ENCODE data around the gene CTRL. TPM values are rescaled to one million over a fixed set of nuclear protein-coding genes. Genes with fewer than 3 reads are reported as not detected.

The CTRL gene
- total RNA-seq, 1 donor from 2014 or later: 3.2 TPM

- TF ChIP-seq POLR2AphosphoS5 (IDR thresholded peaks at IDR 0.05; ENCODE audit: insufficient read depth in 1 of 2, low read depth in 1 of 2) (no peak), CTCF (IDR thresholded peaks at IDR 0.05) (no peak), POLR2A (IDR thresholded peaks at IDR 0.05) (no peak)
- DNase-seq (ENCODE audit: extremely low spot score in 2 of 2): no peak
- Histone ChIP-seq H3K36me3 (no peaks in the 10 kb centered on the region), H3K4me3 (no peak overlapping the region), H3K9me3 (no peaks in the 10 kb centered on the region), H3K27me3 (no peaks in the 10 kb centered on the region), H3K4me1 (peaks cover 5% of the 10 kb centered on the region), H3K27ac (no peak overlapping the region)
- intact Hi-C loops (cut with DNase I): no loop called here
Measured at GRCh38 chr16:67902831-67903230, 28.8 kb downstream of the CTRL start.

DNA sequence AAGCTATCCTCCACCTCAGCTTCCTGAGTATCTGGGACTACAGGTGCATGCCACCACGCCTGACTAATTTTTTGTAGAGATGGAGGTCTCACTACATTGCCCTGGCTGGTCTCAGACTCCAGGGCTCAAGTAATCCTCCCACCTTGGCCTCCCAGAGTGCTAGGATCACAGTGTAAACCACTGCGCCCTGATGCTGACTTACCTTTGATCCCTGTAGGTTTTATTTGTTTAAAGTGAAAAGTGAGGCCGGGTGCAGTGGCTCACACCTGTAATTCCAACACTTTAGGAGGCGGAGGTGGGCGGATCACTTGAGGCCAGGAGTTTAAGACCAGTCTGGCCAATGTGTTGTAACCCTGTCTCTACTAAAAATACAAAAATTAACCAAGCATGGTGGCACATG, 29.9 kb downstream of the CTRL start:
- Histone ChIP-seq H3K36me3 (no peaks in the 10 kb centered on the region), H3K27me3 (no peaks in the 10 kb centered on the region), H3K4me1 (peaks cover 16% of the 10 kb centered on the region), H3K4me3 (no peak overlapping the region), H3K27ac (no peak overlapping the region), H3K9me3 (no peaks in the 10 kb centered on the region)
- intact Hi-C loops (cut with DNase I): no loop called here
- no peak for DNase-seq (ENCODE audit: extremely low spot score in 2 of 2)
- TF ChIP-seq POLR2AphosphoS5 (IDR thresholded peaks at IDR 0.05; ENCODE audit: insufficient read depth in 1 of 2, low read depth in 1 of 2) (no peak), CTCF (IDR thresholded peaks at IDR 0.05) (no peak), POLR2A (IDR thresholded peaks at IDR 0.05) (no peak)

- DNase-seq (ENCODE audit: extremely low spot score in 2 of 2): no peak
- H3K27ac ChIP-seq: no peak overlapping the region
- no peaks in the 10 kb centered on the region for H3K9me3 ChIP-seq
- intact Hi-C loops (cut with DNase I): no loop called here
- no peak overlapping the region for H3K4me3 ChIP-seq
- no peak for TF ChIP-seq POLR2AphosphoS5 (IDR thresholded peaks at IDR 0.05; ENCODE audit: insufficient read depth in 1 of 2, low read depth in 1 of 2)
- no peak for TF ChIP-seq POLR2A (IDR thresholded peaks at IDR 0.05)
- no peak for TF ChIP-seq CTCF (IDR thresholded peaks at IDR 0.05)
- no peaks in the 10 kb centered on the region for H3K36me3 ChIP-seq
- H3K27me3 ChIP-seq: no peaks in the 10 kb centered on the region
- peaks cover 54% of the 10 kb centered on the region for H3K4me1 ChIP-seq
Measured at GRCh38 chr16:67897231-67897630, 34.4 kb downstream of the CTRL start.

GRCh38 chr16:67893743-67894399, 37.8 kb downstream of the CTRL start:
- Histone ChIP-seq H3K27ac (peak overlapping the region; percentile 91), H3K27me3 (no peaks in the 10 kb centered on the region), H3K36me3 (no peaks in the 10 kb centered on the region), H3K4me3 (peak overlapping the region; percentile 77 to 93), H3K4me1 (peaks cover 55% of the 10 kb centered on the region), H3K9me3 (no peaks in the 10 kb centered on the region)
- intact Hi-C loops (cut with DNase I): loop anchor here (5.0 kb wide), 1 partner anchor 43 kb away; the partner anchor contains the start of gene PSMB10
- no peak for DNase-seq (ENCODE audit: extremely low spot score in 2 of 2)
- TF ChIP-seq POLR2A (IDR thresholded peaks at IDR 0.05): no peak
- no peak for TF ChIP-seq CTCF (IDR thresholded peaks at IDR 0.05)
- TF ChIP-seq POLR2AphosphoS5 (IDR thresholded peaks at IDR 0.05; ENCODE audit: insufficient read depth in 1 of 2, low read depth in 1 of 2): no peak

All from vagina (tissue), 2 donors.